HUES6 (cell line): ENCODE measurements around the gene POGK.

Experiments
- H3K27ac ChIP-seq: 2 replicates; pipeline ENCODE4 v1.7.0; 2013; ENCODE audit warnings: low read depth, mild to moderate bottlenecking, low read length, inconsistent platforms
- H3K27me3 ChIP-seq: 2 replicates; pipeline ENCODE4 v1.6.1; 2013; ENCODE audit warnings: low read length; ENCODE audit not compliant: control insufficient read depth, insufficient read depth
- H3K36me3 ChIP-seq: 2 replicates; pipeline ENCODE4 v1.6.1; 2013; ENCODE audit warnings: low read length; ENCODE audit not compliant: control insufficient read depth, insufficient read depth
- H3K4me1 ChIP-seq: 2 replicates; pipeline ENCODE4 v1.6.1; 2013; ENCODE audit warnings: low read length; ENCODE audit not compliant: control insufficient read depth, insufficient read depth
- H3K4me3 ChIP-seq: 2 replicates; pipeline ENCODE4 v1.5.1; 2013; ENCODE audit warnings: low read depth, low read length
- H3K9ac ChIP-seq: one replicate; pipeline ENCODE4 v1.6.1; 2013; ENCODE audit warnings: mild to moderate bottlenecking, low read length
- H3K9me3 ChIP-seq: 2 replicates; pipeline ENCODE4 v1.6.1; 2013; ENCODE audit warnings: low read depth, low read length; ENCODE audit not compliant: control insufficient read depth, insufficient read depth

POGK gene

DNA sequence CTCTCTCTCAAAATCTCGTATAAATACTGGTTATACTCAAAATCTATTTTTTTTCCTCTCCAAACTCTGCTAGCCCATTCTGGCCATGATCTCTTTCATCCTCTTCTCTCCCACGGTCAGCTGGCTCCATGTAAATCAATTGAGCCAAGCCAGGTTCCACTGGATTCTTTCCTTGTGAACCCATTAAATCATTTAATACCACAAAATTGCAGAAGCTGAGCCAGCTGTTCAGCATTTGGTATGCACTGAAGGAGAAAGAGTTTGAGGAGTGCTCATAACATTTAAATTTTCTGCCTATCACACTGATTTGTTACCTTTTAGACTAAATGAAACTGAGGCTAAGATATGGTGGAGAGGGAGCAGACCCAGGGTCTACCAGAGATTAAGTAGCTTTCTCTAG is 65.9 kb downstream of the POGK start:
- Histone ChIP-seq H3K27ac (no peak overlapping the region), H3K36me3 (no peaks in the 10 kb centered on the region), H3K9ac (no peak overlapping the region), H3K4me3 (no peak overlapping the region), H3K9me3 (no peaks in the 10 kb centered on the region), H3K27me3 (no peaks in the 10 kb centered on the region), H3K4me1 (no peaks in the 10 kb centered on the region)

DNA sequence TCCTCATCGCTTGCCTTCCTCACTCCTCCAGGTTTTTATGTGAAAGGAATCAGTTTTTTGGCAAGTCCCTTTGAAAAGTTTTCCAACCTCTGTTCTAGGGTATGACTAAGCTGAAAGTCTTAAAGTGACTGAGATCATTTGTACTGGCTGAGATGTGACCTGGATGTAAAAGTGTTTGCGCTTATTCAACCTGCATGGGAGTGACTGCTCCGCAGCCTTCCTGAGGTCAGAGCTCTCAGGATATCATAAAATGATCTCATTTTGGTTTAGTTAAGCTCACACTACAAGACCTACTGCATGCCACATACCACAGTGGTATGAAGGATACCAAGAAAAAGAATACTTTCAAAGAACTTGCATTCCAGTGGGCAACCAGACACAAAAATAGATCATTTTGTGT is 66.6 kb downstream of the POGK start:
- no peaks in the 10 kb centered on the region for H3K4me1 ChIP-seq
- no peak overlapping the region for H3K27ac ChIP-seq
- H3K9ac ChIP-seq, result no peak overlapping the region
- H3K36me3 ChIP-seq, result no peaks in the 10 kb centered on the region
- no peak overlapping the region for H3K4me3 ChIP-seq
- H3K27me3 ChIP-seq, result no peaks in the 10 kb centered on the region
- H3K9me3 ChIP-seq, result 0 out of 2 replicates have a peak, but pooled peaks cover 1% of the 10 kb centered on the region
